T-helper 9 cell (primary cell): Measurements from ENCODE around the gene DNAH8.
"Not testable (repeated sequence)": the region's sequence is repeated elsewhere in the genome, so short reads cannot be mapped to it uniquely, and the experiment has no call there.

Experiments used
- DNase-seq: peaks from one replicate; pipeline ENCODE4 v3.0.0-alpha.2; 2020

The DNAH8 gene

DNA sequence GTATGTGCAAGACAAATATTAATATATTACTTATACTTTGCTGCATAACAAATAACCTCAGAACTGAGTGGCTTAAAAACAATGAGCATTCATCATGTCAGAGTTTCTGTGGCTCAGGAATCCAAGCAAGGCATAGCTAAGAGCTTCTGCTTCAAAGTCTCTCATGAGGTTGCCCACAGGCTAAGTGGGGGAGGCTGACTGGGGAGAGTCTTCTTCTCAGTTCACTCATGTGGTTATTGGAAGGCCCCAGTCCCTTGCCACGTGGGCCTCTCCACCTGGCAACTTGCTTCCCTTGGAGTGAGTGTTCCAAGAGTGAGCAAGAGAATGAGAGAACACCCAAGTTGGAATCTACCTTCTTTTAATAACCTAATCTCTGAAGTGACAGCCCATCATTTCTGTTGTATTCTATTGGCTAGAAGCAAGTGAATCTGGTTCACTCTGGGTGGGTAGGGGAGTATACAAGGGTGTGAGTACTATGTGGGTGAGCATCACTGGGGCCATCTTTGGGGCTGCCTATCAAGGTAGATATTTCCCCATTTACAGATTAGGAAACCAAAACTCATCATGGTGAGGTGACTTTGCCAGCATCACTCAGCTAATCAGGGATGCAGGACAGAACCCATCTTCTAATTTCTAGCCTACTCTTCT is 36.0 kb downstream of the DNAH8 start:
- no peak for DNase-seq

DNA sequence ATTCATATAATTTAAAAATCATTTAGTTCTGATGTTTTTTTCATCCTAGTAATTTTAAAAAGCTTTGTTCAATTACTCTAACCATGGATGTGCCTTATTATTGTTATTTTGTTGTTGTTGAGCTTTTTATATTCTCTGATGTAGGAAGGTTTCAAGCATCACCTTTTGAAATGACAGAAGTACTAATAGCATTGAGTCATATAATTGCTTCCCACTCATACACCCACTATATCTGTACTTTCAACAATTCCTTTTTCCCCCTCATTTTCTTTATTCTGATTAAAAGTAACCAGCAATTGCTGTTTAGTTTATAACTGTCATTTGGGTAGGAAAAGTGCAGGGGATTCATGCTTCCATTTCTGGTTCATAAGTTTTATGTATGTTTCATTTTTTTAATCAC is 38.6 kb downstream of the DNAH8 start:
- no peak for DNase-seq

DNA sequence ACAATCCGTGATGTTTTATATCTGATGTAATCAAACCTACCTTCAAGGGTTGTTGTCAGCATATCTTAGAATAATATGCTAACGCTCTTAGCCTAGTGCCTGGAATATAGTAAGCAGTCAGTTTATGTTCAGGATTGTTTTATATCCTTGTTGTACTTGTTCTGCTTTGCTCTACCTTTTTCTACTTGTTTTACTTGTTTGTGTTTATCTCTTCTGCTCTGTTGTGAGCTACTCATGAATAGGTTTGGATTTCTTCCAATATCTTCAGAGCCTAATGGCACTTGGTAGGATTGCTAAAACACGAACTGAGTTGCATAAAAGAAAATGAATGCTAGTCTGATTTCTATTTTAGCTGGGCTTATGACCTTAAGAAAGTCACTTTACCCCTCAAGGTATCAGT is 40.1 kb downstream of the DNAH8 start:
- DNase-seq, result no peak

DNA sequence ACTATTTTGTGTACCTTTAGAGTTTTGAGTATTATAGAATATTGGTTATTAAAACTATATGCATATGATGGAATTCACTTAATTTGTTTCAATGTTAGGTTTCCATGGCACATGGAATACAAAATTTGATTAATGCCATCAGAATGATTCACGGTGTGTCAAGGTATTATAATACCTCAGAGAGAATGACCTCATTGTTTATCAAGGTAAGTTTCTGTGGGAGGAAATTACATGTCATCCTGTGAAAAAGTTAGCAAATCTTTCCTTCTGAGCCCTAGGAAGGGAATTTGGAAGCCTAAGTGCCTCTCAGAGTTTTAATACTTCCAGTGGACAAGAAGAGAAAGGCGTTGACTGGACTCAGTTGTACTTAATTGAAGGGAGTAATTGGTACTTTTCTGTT is 40.8 kb downstream of the DNAH8 start:
- DNase-seq, result no peak

DNA sequence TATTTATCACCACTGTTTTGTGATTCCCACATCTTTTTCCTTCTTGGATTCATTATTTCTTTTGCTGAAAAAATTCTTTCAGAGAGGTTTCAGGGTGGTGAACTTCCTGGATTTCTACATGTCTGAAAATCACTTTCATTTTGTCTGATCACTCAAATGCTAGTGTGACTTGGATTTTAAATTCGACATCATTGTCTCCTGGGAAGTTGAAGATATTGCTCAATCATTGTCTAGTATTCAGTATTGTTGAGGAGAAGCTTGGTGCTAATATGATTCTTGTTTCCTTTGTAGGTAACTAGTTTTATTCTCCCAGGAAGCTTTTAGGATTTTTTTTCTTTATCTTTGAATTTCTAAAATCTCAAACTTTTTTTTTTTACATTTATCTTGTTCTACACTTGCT is 45.0 kb downstream of the DNAH8 start:
- no peak for DNase-seq

DNA sequence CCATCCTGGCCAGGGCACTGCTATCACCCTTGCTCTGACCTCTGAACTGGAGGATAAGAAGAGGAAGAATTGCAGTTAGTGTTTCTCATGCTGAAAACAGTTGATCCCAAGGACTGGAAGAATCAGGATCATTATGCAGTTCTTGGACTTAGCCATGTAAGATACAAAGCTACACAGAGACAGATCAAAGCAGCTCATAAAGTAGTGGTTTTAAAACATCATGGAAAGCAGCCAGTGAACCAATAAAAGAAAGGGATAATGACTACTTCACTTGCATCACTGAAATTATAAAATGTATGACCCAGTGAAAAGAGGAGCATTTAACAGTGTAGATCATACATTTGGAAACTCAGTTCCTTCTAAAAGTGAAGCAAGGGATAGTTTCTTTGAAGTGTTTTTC is 47.7 kb downstream of the DNAH8 start:
- no peak for DNase-seq

DNA sequence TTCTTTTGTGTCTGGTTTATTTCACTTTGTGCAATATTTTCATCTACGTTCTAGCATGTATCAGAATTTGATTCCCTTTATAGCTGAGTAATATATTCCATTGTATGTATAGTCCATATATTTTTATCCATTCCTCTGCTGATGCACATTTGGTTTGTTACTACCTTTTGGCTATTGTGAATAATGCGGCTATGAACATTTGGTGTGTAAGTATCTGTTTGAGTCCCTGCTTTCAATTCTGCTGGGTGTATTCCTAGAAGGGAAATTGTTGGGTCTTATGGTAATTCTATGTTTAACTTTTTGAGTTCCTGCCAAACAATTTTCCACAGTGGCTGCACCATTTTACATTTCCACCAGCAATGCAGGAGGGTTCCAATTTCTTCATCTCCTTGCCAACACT is 52.4 kb downstream of the DNAH8 start:
- no peak for DNase-seq

DNA sequence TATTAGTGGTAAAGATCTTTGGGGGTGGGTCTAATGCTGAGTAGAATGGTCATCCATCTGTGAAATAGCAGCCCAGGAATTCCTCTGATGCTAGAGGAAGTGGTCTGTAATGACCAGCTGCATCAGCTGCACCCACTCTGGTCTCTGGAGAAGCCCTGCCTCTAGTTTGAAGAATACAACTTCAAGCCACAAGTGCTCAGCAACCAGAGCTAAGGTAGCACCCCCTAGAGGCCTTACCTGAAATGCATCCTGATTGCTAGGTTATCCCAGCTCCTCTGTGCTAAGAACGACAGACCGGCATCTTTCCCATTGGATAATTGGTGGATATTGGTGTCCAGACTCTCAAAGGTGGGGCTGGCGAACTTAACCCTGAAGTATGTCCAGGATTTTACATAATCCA is 58.2 kb downstream of the DNAH8 start:
- no peak for DNase-seq

DNA sequence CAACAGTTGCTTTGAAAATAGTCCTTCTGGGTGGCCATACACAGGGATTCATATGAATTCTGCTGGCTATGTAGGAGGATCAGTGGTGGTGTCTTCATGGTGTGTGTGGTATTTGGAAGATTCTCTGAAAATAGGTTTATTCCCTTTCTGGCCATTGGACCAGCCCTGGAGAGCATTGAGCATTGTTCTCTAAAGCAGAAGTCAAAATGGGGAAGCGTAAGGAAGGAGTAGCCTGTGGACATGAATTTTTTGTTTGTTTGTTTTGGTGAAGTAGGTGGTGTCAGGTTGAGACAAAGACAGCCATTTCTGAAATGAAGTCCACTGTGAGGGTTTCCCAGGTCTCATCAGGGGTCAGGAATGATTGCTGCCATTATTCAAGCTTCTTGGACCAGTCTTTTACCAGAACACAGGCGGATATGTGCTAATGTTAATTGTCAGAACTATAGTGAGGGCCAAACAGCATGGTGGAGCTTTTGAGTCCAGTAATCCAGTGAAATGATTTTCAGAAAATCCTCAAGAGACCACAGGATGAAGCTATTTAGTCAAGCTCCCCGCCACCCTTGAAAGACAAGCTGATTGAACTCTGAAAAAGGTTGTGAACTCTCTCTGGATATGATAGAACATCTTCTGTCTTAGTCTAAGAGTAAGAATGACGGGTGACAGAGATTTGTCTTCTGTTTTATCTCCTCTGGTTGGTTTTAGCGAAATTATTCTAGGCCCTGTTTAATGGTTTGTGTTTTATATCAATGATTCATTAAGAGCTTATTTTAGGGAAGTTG is 60.0 kb downstream of the DNAH8 start:
- no peak for DNase-seq

DNA sequence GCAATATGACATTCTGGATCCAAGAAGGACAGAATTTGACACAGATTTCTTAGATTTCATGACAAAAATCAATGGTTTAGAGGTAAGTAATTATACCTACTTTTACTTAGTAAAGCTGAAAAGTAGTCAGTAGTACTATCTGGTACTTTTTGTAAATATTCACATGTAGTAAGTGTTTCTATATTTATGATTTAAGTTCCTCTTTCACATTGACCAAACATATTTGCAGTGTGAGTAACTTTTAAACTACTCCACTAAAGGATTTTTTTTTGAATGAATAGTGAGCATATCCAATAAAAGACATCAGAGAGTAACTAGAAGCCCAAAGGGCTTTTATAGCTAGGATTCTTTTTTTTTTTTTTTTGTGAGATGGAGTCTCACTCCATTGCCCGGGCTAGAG is 60.8 kb downstream of the DNAH8 start:
- no peak for DNase-seq

DNA sequence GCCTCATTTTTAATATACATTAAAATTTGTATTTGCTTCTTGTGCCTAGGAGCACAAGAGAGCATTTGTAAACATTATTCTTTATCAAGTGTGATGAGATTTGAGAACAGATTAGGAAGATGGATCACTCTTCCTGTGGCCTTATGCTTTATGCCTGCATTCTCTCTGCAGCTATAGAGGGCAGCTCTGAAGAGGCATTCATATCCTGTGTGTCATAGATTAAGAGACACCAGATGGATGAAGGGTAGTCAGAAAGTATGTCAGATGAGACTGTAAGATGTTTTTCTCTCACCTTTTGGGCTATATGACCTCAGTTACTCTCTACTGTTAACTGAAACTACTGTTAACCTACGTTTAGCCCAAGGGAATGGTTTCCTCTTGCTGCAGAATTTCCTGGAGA is 61.4 kb downstream of the DNAH8 start:
- DNase-seq, result no peak

DNA sequence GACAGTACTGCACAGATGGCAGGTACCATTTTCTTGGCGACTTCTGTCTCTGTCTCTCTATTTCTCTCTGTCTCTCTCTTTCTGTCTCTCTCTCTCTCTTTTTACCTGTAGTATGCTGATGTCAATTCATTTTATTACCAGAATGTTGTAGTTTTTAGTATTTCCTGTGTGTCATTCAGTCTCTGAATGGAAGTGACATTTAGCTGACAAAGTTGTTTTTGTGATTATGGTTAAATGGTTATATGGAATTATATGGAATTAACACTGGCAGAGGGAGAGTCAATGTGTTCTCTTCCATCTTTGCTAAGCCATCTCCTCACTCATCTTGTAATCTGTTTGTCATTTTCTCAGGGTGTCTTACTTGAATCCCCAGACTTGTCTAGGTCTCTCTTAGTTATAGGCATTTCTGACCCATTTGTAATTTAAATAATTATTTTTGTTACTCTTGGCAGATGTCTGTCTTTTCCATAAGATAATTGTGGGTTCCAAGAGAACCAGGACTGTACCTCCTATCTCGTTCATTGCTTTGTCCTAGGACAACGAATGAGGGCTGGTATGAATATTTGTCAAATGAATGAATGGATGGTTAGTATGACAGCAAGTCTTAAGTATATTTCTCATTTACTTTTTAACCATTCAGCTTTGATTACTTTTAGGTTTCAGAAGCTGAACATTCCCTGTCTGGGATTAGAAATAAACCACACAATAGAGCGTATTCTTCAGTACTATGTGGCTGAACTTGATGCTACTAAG is 64.4 kb downstream of the DNAH8 start:
- no peak for DNase-seq

DNA sequence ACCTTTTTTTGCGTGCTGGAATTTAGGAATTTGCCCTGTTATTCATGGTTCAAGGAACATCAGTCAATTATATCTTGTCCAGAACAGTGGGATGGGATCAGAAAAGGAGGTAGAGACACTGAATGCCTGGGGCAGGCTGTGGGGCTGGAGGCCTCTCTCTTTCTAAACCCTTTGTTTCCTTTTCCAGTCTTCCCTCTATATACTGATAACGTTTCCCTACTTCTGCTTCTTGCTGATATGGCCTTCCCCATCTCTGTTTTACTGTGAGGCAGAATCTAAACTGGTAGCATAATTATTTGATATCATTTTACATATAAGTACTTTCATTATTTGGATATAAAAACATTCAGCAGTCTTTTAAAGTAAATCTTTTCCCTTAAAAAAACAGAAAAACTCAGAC is 67.5 kb downstream of the DNAH8 start:
- no peak for DNase-seq

DNA sequence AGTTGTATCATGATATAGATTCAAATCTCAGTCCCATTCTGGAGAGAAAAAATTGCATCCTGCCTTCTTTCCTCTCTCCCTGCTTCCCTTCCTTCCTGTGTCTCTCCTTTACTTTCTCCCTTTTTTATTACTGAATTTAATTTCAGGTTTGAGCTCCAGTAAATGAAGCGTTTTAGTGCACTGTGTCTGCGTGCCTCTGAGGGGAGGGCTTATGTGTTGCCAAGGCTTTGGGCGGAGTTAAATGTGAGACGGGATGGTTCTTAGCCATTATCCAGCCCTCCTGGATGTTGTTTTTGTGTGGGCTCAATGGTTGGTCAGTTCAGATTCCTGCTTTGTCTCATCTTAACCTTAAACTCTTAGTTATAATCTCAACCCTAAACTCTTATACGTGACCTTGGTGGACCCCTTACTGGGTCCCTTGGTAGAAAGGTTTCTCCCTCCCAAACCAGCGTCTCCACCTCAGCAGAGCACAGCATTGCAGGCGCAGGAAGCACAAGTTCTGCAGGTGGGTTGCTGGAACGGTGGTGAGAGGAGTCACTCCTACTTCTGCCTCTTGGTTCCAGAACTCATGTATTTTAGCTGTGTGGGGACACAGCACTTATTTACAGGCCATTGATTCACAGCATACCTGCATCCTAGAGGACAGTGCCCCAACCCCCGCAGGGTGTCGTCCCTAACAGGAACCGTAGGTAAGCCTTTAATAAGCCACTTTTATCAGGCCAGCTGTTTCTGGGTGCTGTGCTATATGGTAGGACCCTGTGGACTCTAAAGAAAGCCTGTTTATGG is 68.5 kb downstream of the DNAH8 start:
- DNase-seq, result no peak

DNA sequence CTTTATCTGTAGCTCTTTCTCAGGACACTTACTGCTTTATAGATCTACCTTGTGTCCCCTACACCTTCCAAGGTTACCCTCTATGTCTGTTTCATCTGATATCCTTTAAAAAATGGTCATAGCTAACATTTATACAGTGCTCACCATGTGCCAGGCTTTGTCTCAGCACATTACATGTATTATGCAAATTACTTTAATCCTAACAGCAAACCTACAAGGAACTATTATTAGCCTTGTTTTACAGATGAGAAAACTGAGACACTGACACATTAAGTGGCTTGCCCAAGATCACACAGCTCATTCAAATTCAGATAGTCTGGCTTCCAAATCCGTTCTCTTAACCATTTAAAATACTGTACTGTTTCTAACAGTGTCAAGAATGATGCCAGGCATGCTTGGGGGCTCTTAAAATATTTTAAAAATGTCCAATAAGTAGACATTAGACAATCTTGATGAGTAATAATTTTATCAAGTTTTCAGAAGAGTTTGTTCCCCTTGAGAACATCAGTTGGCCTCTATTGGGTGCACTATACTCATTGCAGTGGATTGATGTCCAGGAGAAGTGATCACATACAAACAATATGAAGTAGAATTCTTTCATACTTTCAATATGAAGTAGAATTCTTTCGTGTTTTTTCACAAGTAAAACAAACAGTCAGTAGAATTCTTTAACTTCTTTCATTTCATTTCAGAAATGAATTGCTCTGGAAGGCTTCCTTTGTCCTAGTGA is 69.6 kb downstream of the DNAH8 start:
- no peak for DNase-seq

DNA sequence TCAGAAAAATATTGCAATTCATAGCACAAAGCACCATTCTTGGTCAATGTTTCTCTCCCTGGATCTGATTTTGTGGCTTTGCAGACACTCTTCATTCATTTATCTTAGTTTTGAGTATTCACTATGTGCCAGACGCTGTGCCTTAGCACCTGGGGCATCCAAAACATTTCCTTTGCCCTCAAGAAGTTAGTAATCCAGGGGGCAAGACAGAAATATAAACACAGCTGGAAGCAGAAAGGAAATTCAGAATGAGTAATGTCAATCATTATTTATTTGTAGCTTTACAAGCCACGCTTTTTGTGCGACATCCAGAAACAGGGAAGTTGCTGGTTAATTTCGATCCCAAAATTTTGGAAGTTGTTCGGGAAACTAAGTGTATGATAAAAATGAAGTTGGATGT is 71.4 kb downstream of the DNAH8 start:
- DNase-seq, result no peak

DNA sequence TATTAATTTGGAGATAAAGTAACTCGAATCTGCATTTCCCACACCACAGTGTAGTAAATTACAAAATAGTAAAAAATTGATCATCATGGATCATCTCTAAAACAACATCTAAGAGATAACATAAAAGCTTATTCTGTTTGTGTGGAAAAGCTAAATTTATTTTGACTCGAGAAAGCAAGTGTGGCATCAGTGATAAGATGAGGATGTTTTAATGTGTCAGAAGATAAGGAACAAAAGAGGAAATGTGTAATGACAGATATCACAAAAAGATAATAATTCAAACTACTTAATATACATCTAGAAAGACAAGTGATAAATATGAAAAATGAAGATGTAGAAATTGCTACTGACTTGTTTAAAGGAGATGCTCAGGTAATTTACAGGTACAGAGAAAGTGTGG is 74.1 kb downstream of the DNAH8 start:
- DNase-seq, result no peak

DNA sequence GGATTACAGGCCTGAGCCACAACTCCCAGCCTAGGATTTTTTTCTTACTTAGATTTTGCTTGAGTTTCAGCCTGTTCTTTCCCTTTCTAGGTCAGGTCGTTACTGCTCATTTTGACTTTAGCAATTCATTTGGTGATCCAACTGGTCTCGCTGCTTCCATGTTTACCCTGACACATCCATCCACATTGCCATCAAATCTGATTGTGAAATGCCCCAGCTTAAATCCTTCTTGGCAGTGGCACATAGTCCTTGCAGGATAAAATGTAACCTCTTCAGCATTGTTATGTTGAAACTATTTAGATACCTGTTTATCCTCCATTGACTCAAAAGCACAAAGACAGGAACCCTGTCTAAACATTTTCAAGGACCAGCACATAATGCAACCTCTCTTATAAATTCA is 77.2 kb downstream of the DNAH8 start:
- DNase-seq, result no peak

DNA sequence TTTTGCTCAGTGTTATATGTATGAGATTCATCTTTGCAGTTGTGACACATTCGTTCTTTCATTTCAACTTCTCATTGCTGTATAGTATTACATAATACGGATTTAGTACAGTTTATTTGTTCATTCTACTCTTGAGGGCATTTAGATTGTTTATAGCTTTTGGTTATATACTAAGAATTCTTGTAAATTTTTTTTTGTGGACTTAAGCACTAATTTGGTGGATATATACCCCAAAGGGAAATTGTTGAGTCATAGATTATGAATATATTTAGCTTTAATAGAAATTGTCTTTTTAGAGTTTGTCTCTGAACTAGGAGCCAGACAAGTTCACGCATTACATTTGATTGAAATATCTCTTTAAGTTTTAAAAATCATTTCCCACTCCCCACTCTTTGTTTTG is 79.6 kb downstream of the DNAH8 start:
- no peak for DNase-seq

DNA sequence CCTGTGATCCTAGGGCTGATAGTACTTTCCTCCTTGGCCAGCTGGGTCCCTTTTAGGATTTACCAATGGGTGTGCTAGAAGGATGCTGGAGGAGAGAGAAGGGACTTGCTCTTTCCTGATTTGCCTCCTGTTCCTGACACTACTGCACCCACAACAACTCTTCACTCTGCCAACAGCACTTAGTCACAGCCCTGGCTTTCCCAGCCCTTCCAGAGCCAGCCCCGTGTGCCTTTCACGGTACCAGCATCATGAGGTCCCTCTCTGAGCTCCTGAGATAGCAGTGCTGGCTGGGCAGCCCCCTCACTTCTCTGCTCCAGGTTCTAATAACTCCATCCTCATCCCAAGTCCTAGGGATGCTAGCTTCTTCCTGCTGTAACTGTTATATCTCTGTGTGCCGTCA is 80.9 kb downstream of the DNAH8 start:
- DNase-seq, result no peak

DNA sequence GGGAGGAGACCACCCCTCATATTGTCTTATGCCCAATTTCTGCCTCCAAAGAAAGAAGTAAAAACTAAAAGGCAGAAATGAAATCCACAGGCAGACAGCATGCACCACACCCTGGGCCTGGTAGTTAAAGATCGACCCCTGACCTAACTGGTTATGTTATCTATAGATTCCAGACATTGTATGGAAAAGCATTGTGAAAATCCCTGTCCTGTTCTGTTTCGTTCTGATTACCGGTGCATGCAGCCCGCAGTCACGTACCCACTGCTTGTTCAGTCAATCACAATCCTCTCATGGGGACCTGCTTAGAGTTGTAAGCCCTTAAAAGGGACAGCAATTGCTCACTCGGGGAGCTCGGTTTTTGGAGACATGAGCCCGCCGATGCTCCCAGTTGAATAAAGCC is 81.3 kb downstream of the DNAH8 start:
- not testable (repeated sequence) for DNase-seq

DNA sequence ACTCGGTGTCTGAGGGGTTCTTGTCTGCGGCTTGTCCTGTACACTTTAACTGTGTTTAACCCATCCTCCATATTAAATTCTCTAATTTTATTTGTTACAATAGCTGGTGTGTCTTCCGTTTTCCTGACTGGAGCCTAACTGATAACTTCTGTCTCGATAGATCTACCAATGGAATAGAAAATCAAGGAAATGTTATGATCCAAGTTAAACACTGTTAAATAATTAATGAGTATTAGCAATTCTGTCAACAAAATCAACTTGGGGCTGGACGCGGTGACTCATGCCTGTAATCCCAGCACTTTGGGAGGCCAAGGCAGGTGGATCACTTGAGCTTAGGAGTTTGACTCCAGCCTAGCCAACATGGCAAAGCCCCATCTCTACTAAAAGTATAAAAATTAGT is 81.7 kb downstream of the DNAH8 start:
- no peak for DNase-seq

DNA sequence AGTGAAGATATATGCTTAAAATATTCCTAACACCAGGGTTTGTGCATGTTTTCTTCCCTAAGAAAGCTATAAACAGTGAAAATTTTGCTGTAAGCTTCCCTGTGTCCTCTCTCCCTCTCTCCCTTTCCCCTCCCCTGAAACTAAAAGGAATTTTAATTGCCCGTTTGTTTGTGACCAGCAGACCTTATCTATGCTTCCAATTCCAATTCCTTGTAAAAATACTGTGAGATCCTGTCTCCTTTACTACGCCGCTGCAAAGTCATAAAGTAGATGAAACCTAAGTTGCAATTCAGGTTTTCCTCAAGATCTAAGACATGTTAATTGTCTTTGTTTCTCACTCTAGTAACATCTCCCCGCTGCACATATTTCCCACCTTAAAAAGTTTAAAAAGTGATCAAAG is 82.3 kb downstream of the DNAH8 start:
- DNase-seq, result no peak
